Epithelial cell of proximal tubule (primary cell): ENCODE data around the gene ABLIM2. TPM values are rescaled to one million over a fixed set of nuclear protein-coding genes. Genes with fewer than 3 reads are reported as not detected.

ENCODE experiments used
- DNase-seq: peaks from one replicate; pipeline ENCODE4 v3.0.0-alpha.2; 2011; ENCODE audit warnings: low read depth
- H3K4me3 ChIP-seq: 2 replicates; pipeline ENCODE4 v1.5.1; 2011; ENCODE audit warnings: low read depth, mild to moderate bottlenecking, low read length
- total RNA-seq: library from RNA; depleted of rRNA; stranded (reverse); fragments of >200 nt; gene quantifications from 2 replicates; pipeline ENCODE4 v1.2.3, GENCODE V29; 2015
- TF ChIP-seq, protein P1 (sequence below): conservative IDR thresholded peaks from 2 replicates; pipeline ENCODE4 v1.5.1; 2012; ENCODE audit warnings: low read depth, mild to moderate bottlenecking, low read length

ABLIM2 gene
- total RNA-seq, 1 donor from 2014 or later = 1.0 TPM

DNA sequence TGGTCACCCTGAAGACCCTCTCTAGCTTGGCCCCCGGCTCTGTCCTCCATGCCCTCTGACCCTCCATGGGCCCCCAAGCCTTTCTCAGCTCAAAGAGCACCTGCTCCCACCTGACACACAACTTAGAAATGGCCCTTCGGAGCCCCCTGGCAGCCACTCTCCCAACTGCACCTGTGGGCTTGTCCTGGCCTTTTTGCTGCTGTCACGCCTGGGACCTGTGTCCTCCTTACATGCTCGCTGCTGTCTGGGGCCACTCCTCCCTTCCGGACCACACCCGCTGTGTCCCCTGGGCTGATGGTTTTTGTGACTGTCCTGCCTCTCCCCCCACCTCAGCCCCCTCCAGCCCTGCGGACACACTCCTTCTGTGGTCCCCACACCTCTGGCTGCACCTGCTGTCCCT lies 112.7 kb downstream of the ABLIM2 start:
- H3K4me3 ChIP-seq = no peak overlapping the region
- no peak for DNase-seq
- TF ChIP-seq, protein P1, sequence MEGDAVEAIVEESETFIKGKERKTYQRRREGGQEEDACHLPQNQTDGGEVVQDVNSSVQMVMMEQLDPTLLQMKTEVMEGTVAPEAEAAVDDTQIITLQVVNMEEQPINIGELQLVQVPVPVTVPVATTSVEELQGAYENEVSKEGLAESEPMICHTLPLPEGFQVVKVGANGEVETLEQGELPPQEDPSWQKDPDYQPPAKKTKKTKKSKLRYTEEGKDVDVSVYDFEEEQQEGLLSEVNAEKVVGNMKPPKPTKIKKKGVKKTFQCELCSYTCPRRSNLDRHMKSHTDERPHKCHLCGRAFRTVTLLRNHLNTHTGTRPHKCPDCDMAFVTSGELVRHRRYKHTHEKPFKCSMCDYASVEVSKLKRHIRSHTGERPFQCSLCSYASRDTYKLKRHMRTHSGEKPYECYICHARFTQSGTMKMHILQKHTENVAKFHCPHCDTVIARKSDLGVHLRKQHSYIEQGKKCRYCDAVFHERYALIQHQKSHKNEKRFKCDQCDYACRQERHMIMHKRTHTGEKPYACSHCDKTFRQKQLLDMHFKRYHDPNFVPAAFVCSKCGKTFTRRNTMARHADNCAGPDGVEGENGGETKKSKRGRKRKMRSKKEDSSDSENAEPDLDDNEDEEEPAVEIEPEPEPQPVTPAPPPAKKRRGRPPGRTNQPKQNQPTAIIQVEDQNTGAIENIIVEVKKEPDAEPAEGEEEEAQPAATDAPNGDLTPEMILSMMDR = no peak

DNA sequence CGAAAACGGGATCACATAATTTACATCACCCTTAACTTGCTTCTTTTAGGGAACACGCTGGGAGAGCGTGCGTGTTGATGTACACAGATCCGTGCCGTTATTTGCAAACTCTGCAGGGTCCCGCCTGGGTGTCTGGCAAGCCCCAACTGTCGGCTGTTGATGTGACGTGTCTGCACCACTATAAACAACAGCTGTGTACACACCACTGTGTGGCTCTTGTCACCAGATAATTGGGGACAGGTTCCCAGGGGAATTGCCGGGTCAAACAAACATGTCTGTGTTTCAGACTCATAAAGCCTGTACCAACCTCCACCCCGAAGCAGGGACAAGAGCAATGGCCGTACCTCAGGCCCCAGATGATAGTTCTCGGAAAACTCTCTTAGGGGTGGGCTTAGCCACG lies 113.9 kb downstream of the ABLIM2 start:
- no peak overlapping the region for H3K4me3 ChIP-seq
- TF ChIP-seq, protein P1 = no peak
- no peak for DNase-seq

DNA sequence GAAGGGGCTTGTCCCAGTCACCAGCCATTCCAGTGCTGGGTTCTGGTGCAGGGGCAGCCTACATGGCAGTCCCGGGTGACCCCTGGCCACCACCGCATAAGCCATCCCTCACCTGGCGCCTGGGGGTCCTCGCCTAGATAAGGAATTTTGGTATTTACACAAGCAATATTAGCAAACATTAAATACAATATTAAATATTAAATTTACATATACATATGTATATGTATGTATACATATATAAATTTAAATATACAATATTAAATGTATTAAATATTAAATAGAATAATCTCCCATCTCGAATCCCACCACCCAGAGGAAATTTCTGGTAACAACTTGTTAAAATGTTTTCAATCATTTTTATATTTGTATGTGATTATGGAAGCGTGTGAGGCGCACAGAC lies 114.4 kb downstream of the ABLIM2 start:
- no peak overlapping the region for H3K4me3 ChIP-seq
- TF ChIP-seq, protein P1 = no peak

DNA sequence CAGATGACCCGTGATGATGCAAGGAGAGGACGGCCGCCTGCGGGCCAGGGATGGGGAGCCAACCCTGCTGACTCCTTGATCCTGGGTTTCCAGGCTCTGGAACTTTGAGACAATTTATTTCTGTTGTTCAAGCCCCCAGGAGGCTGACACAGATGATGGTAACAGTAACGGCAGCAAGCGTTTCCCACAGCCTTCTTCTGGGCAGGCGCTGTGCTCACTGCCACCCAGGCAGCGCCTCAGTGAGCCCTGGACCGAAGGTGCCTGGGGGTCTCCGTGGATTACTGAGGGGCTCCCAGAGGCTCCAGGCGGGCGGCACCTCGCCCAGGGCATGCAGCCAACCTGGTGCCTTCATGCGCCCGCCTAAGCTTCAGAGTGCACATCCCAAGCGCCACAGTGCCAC lies 115.0 kb downstream of the ABLIM2 start:
- no peak for DNase-seq
- TF ChIP-seq, protein P1 = no peak
- H3K4me3 ChIP-seq = no peak overlapping the region

More for the DNA sequence above, 114.4 kb downstream of the ABLIM2 start:
- no peak for DNase-seq

DNA sequence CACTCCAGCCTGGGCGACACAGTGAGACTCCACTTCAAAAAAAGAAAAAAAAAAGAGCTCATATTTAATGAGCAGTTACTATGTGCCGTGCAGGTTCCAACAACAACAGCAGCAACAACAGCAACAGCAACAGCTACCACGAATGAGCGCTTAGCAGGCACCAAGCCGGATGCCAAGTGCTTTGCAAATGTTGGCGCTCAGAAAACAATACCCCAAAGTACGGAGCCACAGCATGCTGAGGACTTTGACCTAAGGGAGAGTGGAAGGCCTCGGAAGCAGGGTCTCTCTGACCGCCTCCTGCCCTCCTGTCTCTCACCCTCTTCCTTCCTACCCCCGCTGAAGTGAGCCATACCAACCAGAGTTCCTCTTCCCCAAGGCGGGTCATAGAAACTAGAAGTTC lies 116.7 kb downstream of the ABLIM2 start:
- no peak for DNase-seq
- no peak overlapping the region for H3K4me3 ChIP-seq
- TF ChIP-seq, protein P1 = no peak

DNA sequence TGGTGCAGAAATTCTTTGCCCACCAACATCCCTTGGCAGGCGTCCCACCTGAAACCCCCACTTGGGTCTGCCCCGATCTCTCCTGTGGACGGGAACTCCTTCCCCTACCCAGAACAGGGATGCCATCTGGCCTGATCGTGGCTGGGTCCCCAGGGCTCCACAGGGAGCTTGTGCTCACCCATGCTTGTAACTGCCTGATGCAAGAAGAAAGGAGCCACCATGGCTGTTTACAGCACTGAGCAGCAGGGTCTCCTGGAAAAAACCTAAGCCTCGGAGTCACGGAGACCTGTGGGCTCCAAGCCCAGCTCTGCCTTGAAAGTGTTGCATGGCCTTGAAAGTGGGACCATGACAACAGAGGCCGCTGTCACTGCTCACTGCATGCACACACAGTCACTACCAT lies 117.4 kb downstream of the ABLIM2 start:
- TF ChIP-seq, protein P1 = no peak

DNA sequence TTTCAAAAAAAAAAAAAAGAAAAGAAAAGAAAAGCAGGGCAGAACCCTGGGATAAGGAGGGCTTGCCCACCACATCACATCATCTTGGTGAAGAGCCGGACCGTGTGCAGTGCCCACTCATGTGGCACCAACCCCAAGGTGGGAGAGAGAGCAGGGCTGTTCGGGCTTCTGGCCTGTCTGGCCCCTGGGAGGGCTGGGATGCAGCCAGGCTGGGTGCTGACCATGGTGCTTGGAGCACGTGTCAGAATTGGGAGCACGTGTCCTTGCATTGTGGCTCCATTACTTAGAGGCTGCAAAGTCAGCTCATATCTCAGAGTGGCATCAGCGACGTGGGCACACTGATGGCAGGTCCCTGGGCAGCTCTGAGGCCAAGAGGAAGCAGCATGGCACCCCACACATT lies 118.0 kb downstream of the ABLIM2 start:
- DNase-seq = no peak
- H3K4me3 ChIP-seq = no peak overlapping the region
- TF ChIP-seq, protein P1 = no peak

More for the DNA sequence above, 117.4 kb downstream of the ABLIM2 start:
- DNase-seq = no peak
- H3K4me3 ChIP-seq = no peak overlapping the region
